Motor neuron (in vitro differentiated cells): ENCODE results near the gene RALGPS2. TPM values are rescaled to one million over a fixed set of nuclear protein-coding genes. Genes with fewer than 3 reads are reported as not detected.

Experiments
- total RNA-seq, 8 experiments: library from RNA; unstranded; fragments of 300-600 nt; gene quantifications; 2 replicates each; pipeline versions ENCODE4 v1.2.3 to v1.2.4, GENCODE V29; 2022

RALGPS2 gene
- total RNA-seq, 8 experiments from 2014 or later: 1.5 to 48.2 (median 23.5) TPM

Other genes starting within 250 kb of the RALGPS2 start
- 1 to 10 TPM in 2 of 8 experiments, under 1 TPM in 4, not detected in 2; 0.21 to 3.1 (median 0.50) TPM for gene CLEC20A, start 228.3 kb upstream of the RALGPS2 start, total RNA-seq
- under 1 TPM in 4 of 8 experiments, not detected in 4; 0.14 to 0.66 (median 0.29) TPM for gene TEX35, start 212.1 kb upstream of the RALGPS2 start, total RNA-seq
- 10 to 100 TPM in 1 of 8 experiments, 1 to 10 TPM in 4, under 1 TPM in 3; 0.25 to 11.9 (median 1.3) TPM for gene ANGPTL1, start 145.8 kb downstream of the RALGPS2 start, total RNA-seq